Lung (tissue), 12 donors: ENCODE results near the gene PAPPA2. TPM values are rescaled to one million over a fixed set of nuclear protein-coding genes. Genes with fewer than 3 reads are reported as not detected.

Experiments used
- ATAC-seq: fragments of 200-7000 bp; cut with Tn5 transposase; one replicate; pipeline ENCODE4 v1.9.1; 2020; ENCODE audit warnings: moderate number of reproducible peaks; ENCODE audit not compliant: insufficient read depth, low FRiP score
- DNase-seq, 3 donors: peaks; one replicate each; pipeline ENCODE4 v3.0.0-alpha.2; 2013 to 2017
- H3K27ac ChIP-seq, 2 donors: one replicate each; pipeline ENCODE4 v1.5.1; 2013; ENCODE audit warnings: mild to moderate bottlenecking in 2 of 2, moderate library complexity in 2 of 2, control low read depth in 1 of 2, inconsistent platforms in 1 of 2, low read depth in 1 of 2, low read length in 1 of 2
- H3K27me3 ChIP-seq, 3 donors: one replicate each; pipeline ENCODE4 v1.5.1; 2013; ENCODE audit warnings: low read length in 2 of 3; ENCODE audit not compliant: control insufficient read depth in 3 of 3, insufficient read depth in 3 of 3
- H3K36me3 ChIP-seq, 4 donors: one replicate each; pipeline ENCODE4 v1.5.1; 2013; ENCODE audit warnings: low read length in 4 of 4, mild to moderate bottlenecking in 1 of 4, moderate library complexity in 1 of 4; ENCODE audit not compliant: control insufficient read depth in 4 of 4, insufficient read depth in 4 of 4
- H3K4me1 ChIP-seq, 5 donors: one replicate each; pipeline ENCODE4 v1.5.1; 2013; ENCODE audit warnings: low read length in 5 of 5, mild to moderate bottlenecking in 2 of 5, moderate library complexity in 1 of 5; ENCODE audit not compliant: control insufficient read depth in 5 of 5, insufficient read depth in 5 of 5
- H3K4me3 ChIP-seq: one replicate; pipeline ENCODE4 v1.5.1; 2013; ENCODE audit warnings: mild to moderate bottlenecking, control low read depth, moderate library complexity
- H3K9ac ChIP-seq, 2 donors: one replicate each; pipeline ENCODE4 v1.5.1; 2013; ENCODE audit warnings: low read length in 2 of 2, control low read depth in 1 of 2; ENCODE audit not compliant: insufficient read depth in 1 of 2
- H3K9me3 ChIP-seq, 4 donors: one replicate each; pipeline ENCODE4 v1.5.1; 2013; ENCODE audit warnings: low read length in 3 of 4, mild to moderate bottlenecking in 1 of 4, moderate library complexity in 1 of 4; ENCODE audit not compliant: control insufficient read depth in 4 of 4, insufficient read depth in 3 of 4
- CTCF ChIP-seq: IDR thresholded peaks from 2 replicates; pipeline ENCODE4 v1.5.1; 2012; ENCODE audit warnings: mild to moderate bottlenecking; ENCODE audit errors: control extremely low read depth, extremely low read depth
- WGBS, 2 donors: extraction: QIAGEN DNeasy Blood & Tissue Kit; methylation state at CpG; one replicate each; pipeline ENCODE4 v1.1.7; 2013; 5-methylcytosine and 5-hydroxymethylcytosine counted together
- polyA plus RNA-seq, 2 donors: library from polyadenylated mRNA; stranded (reverse); fragments of 200-250 nt; gene quantifications; one replicate each; pipeline ENCODE4 v1.2.1, GENCODE V29; 2013
- total RNA-seq, 2 donors: library from RNA; depleted of rRNA in 1 of 2; stranded (reverse); fragments of >200 nt in 1 of 2; gene quantifications; one replicate each; pipeline ENCODE4 v1.2.1, GENCODE V29; 2014 to 2021
- donor health status: control.
- donor health status: control.
- donor health status: Bipolar disorder and iron deficiency.
- donor health status: healthy.
- donor health status: DM: yes; HTN: yes; CAD: no.

PAPPA2 gene
- total and polyA plus RNA-seq, 4 donors, result 0.02 to 0.55 (median 0.32) TPM

DNA sequence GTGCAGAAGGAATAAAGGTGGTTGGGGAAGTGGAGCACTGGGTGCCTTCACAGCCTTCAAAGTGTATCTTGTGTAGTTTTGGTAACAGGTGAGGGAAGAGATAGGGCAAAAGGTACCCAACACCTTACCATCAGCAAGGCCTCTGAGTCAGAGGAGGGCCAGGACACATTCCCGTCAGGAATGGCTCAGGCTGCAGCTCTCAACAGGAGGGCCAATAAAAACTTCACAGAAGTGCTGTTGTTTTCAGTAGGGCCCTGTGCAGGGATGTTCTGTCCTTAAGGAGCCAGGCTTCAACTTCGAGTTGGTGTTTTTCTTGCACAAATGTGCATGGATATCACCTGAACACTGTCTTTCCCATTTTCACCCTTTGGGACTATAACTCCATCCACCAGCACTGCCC lies 368.2 kb downstream of the PAPPA2 start:
- DNase-seq (no peak), ATAC-seq (no peak)
- no peaks in the 10 kb centered on the region for H3K27me3 ChIP-seq
- H3K9ac ChIP-seq, result no peak overlapping the region
- peaks cover 0 to 3% (median 0%) of the 10 kb centered on the region in 5 donors for H3K4me1 ChIP-seq
- 67 to 68% methylated on average over 2 of the region's 2 CpGs for WGBS, 2 donors
- no peak for TF ChIP-seq CTCF
- H3K36me3 ChIP-seq, result no peaks in the 10 kb centered on the region
- no peak overlapping the region for H3K27ac ChIP-seq
- H3K4me3 ChIP-seq, result no peak overlapping the region
- peaks cover 0 to 2% (median 0%) of the 10 kb centered on the region in 4 donors for H3K9me3 ChIP-seq

- H3K4me1 ChIP-seq, result no peaks in the 10 kb centered on the region
- DNase-seq (no peak), ATAC-seq (no peak)
- H3K9ac ChIP-seq, result no peak overlapping the region
- no peak for TF ChIP-seq CTCF
- H3K4me3 ChIP-seq, result no peak overlapping the region
- H3K36me3 ChIP-seq, result no peaks in the 10 kb centered on the region
- H3K27me3 ChIP-seq, result no peaks in the 10 kb centered on the region
- H3K9me3 ChIP-seq, result no peaks in the 10 kb centered on the region
- no peak overlapping the region for H3K27ac ChIP-seq
- WGBS, 2 donors, result 60 to 77% methylated on average over 2 of the region's 2 CpGs
Measured at GRCh38 chr1:176837708-176838107, 374.7 kb downstream of the PAPPA2 start.

- ATAC-seq, result no peak
- TF ChIP-seq CTCF, result no peak
- H3K9me3 ChIP-seq, result no peaks in the 10 kb centered on the region
- H3K9ac ChIP-seq, result no peak overlapping the region
- WGBS, 2 donors, result 63 to 74% methylated on average over 5 of the region's 5 CpGs
- H3K4me1 ChIP-seq, result peaks cover 0 to 3% (median 0%) of the 10 kb centered on the region in 5 donors
- no peak overlapping the region for H3K4me3 ChIP-seq
- no peaks in the 10 kb centered on the region for H3K36me3 ChIP-seq
- DNase-seq, result no peak
- no peak overlapping the region for H3K27ac ChIP-seq
- no peaks in the 10 kb centered on the region for H3K27me3 ChIP-seq
Measured at GRCh38 chr1:176838276-176838995, 375.5 kb downstream of the PAPPA2 start.

- ATAC-seq (no peak), DNase-seq (no peak)
- WGBS, 2 donors, result 91 to 98% methylated on average over 4 of the region's 4 CpGs
- TF ChIP-seq CTCF, result no peak
- H3K36me3 ChIP-seq, result no peaks in the 10 kb centered on the region
- H3K9me3 ChIP-seq, result no peaks in the 10 kb centered on the region
- H3K9ac ChIP-seq, result no peak overlapping the region
- peaks cover 0 to 4% (median 0%) of the 10 kb centered on the region in 5 donors for H3K4me1 ChIP-seq
- no peak overlapping the region for H3K4me3 ChIP-seq
- no peak overlapping the region for H3K27ac ChIP-seq
- H3K27me3 ChIP-seq, result no peaks in the 10 kb centered on the region
Measured at GRCh38 chr1:176839216-176839615, 376.2 kb downstream of the PAPPA2 start.
